ENCODE measurements around the gene SLIT3.

GRCh38 chr5:168743617-168744016, 557.3 kb downstream of the SLIT3 start:
- TF ChIP-seq CTCF (conservative IDR thresholded peaks at IDR 0.05; ENCODE audit: low read length) (no peak), EZH2phosphoT487 (IDR thresholded peaks at IDR 0.05; ENCODE audit: borderline replicate concordance) (no peak)

All from Loucy (cell line).